Activated CD8-positive, alpha-beta memory T cell treated with anti-CD3 and anti-CD28 coated beads, Interleukin-2, amount 50 U/mL, for 1 hour (primary cell): Measurements from ENCODE around the gene HSPA2.
"Not testable (repeated sequence)": the region's sequence is repeated elsewhere in the genome, so short reads cannot be mapped to it uniquely, and the experiment has no call there.

Source experiments
- DNase-seq: peaks from one replicate; pipeline ENCODE4 v3.0.0-alpha.2; 2020; ENCODE audit errors: extremely low read depth

Gene HSPA2

GRCh38 chr14:64515053-64515452 lies 25.5 kb upstream of the HSPA2 start:
- DNase-seq, result no peak

DNA sequence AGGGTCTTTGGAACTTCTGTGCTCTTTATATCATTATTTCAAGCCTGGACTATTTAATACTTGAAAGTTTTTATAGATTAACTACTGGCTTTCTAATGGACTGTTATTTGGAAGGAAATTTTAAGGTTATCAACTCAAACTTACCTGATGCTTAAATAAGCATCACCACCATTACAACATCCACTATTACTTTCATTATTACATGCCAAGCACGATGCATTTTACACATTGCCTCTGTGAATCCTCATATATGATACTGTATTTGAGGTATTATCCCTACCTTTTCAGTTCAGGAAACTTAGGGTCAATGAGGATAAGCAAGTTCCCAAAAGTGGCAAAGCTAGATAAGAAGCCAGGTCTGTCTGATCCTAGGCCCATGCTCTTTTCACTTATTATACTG lies 23.6 kb upstream of the HSPA2 start:
- no peak for DNase-seq

GRCh38 chr14:64517667-64518066 lies 22.9 kb upstream of the HSPA2 start:
- not testable (repeated sequence) for DNase-seq

DNA sequence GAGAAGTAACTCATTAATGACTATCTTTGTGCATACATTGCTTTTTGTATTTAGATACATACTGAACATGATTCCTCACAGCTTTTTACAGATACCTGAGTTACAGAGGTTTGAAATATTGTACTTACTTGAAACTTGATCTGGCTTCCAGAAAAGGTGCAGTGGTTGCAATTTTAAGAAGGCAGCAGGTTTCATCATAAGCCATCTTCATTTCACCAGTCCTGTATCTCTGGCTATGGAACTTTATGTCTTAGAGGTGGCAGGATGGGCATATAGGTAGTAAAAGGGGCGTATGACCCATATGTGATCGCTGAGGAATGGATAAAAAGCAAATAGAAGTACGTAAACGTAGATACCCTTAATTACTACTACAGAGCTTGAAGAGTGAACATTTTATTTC lies 22.3 kb upstream of the HSPA2 start:
- no peak for DNase-seq

- no peak for DNase-seq
These were observed 19.8 kb upstream of the HSPA2 start for GRCh38 chr14:64520699-64521098.

- no peak for DNase-seq
These were observed 17.8 kb upstream of the HSPA2 start for GRCh38 chr14:64522591-64523355.

DNA sequence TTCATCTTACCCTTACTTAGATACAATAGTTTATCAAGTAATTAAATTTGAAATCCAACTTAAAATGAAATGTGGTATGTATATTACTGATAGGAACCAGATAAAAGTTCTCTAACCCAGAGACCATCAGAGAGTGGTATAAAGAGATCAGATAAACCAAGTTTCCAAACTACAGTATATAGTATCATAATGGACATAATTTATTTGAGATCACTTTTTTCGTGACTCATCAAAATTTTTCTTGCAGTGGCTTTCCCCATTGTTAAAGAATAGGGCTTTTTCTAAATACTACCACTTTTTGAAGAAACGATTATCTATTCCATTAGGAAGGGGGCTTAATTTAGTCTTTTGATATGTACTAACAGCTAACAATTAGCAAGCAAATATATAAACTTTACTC lies 15.2 kb upstream of the HSPA2 start:
- DNase-seq, result no peak

GRCh38 chr14:64531567-64531966 lies 9.0 kb upstream of the HSPA2 start:
- no peak for DNase-seq

DNA sequence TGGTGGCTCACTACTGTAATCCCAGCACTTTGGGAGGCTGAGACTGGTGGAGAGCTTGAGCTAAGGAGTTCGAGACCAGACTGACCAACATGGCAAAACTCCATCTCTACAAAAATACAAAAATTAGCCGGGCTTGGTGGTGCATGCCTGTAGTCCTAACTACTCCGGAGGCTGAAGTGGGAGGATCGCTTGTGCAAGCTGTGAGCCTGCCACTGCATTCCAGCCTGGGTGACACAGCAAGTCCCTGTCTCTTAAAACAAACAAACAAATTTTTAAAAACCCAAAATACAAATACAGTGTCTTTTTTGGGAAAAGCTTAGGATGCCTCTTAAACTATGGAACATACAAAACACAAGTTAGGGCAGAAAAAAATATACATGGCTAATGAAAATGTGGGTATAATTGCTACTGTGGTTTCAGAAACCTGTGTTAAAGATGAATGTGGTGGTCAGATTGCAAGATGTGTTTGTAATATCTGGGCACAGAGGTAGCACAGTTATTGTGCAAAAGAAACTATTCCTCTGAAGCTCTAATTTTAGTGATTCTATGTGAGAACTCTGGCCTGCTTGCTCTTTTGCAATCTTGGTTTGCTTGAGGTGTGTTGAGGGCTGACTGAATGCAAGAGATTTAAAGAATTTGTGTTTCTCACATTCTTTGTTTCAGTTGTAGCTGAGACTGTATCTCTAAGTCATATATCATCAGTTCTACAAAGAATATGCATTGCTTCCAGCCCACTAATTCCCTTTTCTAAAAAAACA lies 3.9 kb upstream of the HSPA2 start:
- no peak for DNase-seq

GRCh38 chr14:64541261-64541971 lies 875 bp downstream of the HSPA2 start:
- no peak for DNase-seq

GRCh38 chr14:64541972-64542835 lies 1.7 kb downstream of the HSPA2 start:
- no peak for DNase-seq

DNA sequence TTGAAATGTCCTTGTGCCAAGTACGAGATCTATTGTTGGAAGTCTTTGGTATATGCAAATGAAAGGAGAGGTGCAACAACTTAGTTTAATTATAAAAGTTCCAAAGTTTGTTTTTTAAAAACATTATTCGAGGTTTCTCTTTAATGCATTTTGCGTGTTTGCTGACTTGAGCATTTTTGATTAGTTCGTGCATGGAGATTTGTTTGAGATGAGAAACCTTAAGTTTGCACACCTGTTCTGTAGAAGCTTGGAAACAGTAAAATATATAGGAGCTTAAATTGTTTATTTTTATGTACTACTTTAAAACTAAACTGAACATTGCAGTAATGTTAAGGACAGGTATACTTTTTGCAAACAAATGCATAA lies 2.3 kb downstream of the HSPA2 start:
- no peak for DNase-seq

- no peak for DNase-seq
These were observed 4.2 kb downstream of the HSPA2 start for GRCh38 chr14:64544607-64545312.

GRCh38 chr14:64549016-64549415 lies 8.5 kb downstream of the HSPA2 start:
- DNase-seq, result no peak

- no peak for DNase-seq
These were observed 9.5 kb downstream of the HSPA2 start, which contains the start of gene PPP1R36 for GRCh38 chr14:64549791-64550620. Gene PPP1R36 (plus strand): TSS chr14:64549961. CDS start chr14:64549998, 37 bp downstream.

- no peak for DNase-seq
These were observed 10.2 kb downstream of the HSPA2 start for GRCh38 chr14:64550621-64551333.

DNA sequence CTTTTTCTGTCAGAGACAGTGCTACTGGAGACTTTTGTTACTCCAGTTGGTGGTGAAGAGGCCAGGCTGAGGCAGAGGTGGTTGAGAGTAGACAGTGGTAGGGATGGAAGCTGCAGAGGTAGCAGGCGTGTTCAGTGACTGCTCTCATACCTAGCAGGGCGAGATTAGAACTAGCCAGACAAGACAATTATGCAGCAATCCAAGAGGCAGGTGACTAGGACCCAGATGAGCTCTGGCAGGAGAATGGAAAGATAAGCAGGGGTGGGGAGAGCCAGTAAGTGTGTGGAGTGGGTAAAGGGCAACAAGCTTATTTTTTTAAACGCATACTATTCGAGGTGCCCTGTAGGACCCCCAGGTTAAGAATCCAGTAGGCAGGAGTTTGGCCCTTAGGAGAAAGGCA lies 14.0 kb downstream of the HSPA2 start:
- DNase-seq, result no peak

DNA sequence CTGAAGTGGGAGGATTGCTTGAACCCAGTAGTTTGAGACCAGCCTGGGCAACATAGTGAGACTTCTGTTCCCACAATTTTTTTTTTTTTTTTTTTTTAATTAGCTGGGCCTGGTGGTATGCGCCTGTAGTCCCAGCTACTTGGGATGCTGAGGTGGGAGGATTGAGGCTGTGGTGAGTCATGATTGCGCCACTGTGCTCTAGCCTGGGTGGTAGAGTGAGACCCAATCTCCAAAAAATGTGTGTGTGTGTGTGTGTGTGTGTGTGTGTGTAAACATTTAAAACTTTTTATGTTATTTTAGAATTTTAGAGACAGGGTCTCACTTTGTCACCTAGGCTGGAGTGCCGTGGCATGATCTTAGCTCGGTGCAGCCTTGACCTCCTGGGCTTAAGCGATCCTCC lies 16.0 kb downstream of the HSPA2 start:
- no peak for DNase-seq

DNA sequence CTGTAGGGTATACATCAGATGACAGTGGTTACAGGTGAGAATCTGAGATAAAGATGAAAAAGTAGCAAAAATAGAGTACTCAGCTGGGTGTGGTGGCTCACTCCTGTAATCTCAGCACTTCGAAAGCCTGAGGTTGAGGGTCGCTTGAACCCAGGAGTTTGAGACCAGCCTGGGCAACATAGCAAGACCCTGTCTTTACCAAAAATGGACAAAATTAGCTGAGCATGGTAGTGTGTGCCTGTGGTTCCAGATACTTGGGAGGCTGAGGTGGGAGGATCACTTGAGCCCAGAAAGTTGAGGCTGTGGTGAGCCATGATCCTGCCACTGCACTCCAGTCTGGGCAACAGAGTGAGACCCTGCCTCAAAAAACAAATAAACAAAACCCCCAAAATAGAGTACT lies 17.7 kb downstream of the HSPA2 start:
- DNase-seq, result not testable (repeated sequence)
